ENCODE measurements around the gene PIEZO2. TPM values are rescaled to one million over a fixed set of nuclear protein-coding genes. Genes with fewer than 3 reads are reported as not detected.

Gene PIEZO2
- polyA plus RNA-seq, 1 experiment = 4.6 TPM

GRCh38 chr18:11160313-11160712 lies 10.9 kb upstream of the PIEZO2 start:
- ChIA-PET POLR2A (no interaction called here), CTCF (interaction anchor here (1.3 kb wide), 1 partner anchor 393 kb away, joined by 5 read pairs; no protein-coding TSS in a partner anchor)
- Histone ChIP-seq H3K27me3 (ENCODE audit: control insufficient read depth, insufficient read depth, low read length) (peaks cover 3% of the 10 kb centered on the region; the same call in 1 of the 2 replicates), H3K36me3 (ENCODE audit: control insufficient read depth, insufficient read depth, low read length) (no peaks in the 10 kb centered on the region), H3K4me3 (ENCODE audit: low read depth, low read length) (no peak overlapping the region)
- TF ChIP-seq CTCF (IDR thresholded peaks at IDR 0.05; ENCODE audit: insufficient read depth, low read depth, low read length) = no peak
- no peak for DNase-seq (ENCODE audit: low read depth)

- TF ChIP-seq CTCF (IDR thresholded peaks at IDR 0.05; ENCODE audit: insufficient read depth, low read depth, low read length) = no peak
- Histone ChIP-seq H3K27me3 (ENCODE audit: control insufficient read depth, insufficient read depth, low read length) (peaks cover 3% of the 10 kb centered on the region; the same call in 1 of the 2 replicates), H3K36me3 (ENCODE audit: control insufficient read depth, insufficient read depth, low read length) (no peaks in the 10 kb centered on the region), H3K4me3 (ENCODE audit: low read depth, low read length) (no peak overlapping the region)
- CTCF ChIA-PET = interaction anchor here (1.3 kb wide), 1 partner anchor 393 kb away, joined by 5 read pairs; no protein-coding TSS in a partner anchor
- no peak for DNase-seq (ENCODE audit: low read depth)
- POLR2A ChIA-PET = no interaction called here
Observed at GRCh38 chr18:11159844-11160243, 10.5 kb upstream of the PIEZO2 start.

GRCh38 chr18:11156978-11157377 lies 7.6 kb upstream of the PIEZO2 start:
- Histone ChIP-seq H3K4me3 (ENCODE audit: low read depth, low read length) (no peak overlapping the region), H3K36me3 (ENCODE audit: control insufficient read depth, insufficient read depth, low read length) (no peaks in the 10 kb centered on the region), H3K27me3 (ENCODE audit: control insufficient read depth, insufficient read depth, low read length) (peaks cover 3% of the 10 kb centered on the region; the same call in 1 of the 2 replicates)
- POLR2A ChIA-PET = no interaction called here
- TF ChIP-seq CTCF (IDR thresholded peaks at IDR 0.05; ENCODE audit: insufficient read depth, low read depth, low read length) = no peak
- CTCF ChIA-PET = interaction anchor here (1.1 kb wide), 1 partner anchor 154 kb away, joined by 5 read pairs; no protein-coding TSS in a partner anchor
- no peak for DNase-seq (ENCODE audit: low read depth)

- Histone ChIP-seq H3K27me3 (ENCODE audit: control insufficient read depth, insufficient read depth, low read length) (peaks cover 8% of the 10 kb centered on the region), H3K36me3 (ENCODE audit: control insufficient read depth, insufficient read depth, low read length) (no peaks in the 10 kb centered on the region), H3K4me3 (ENCODE audit: low read depth, low read length) (no peak overlapping the region)
- ChIA-PET CTCF (interaction anchor here (0.7 to 5.2 kb wide), 18 partner anchors 9 to 595 kb away, joined by 3 to 38 read pairs (median 4); no protein-coding TSS in a partner anchor), POLR2A (no interaction called here)
- no peak for TF ChIP-seq CTCF (IDR thresholded peaks at IDR 0.05; ENCODE audit: insufficient read depth, low read depth, low read length)
- no peak for DNase-seq (ENCODE audit: low read depth)
Observed at GRCh38 chr18:11155034-11155759, 5.8 kb upstream of the PIEZO2 start.

GRCh38 chr18:11154368-11154989 lies 5.1 kb upstream of the PIEZO2 start:
- Histone ChIP-seq H3K27me3 (ENCODE audit: control insufficient read depth, insufficient read depth, low read length) (peaks cover 7% of the 10 kb centered on the region), H3K4me3 (ENCODE audit: low read depth, low read length) (no peak overlapping the region), H3K36me3 (ENCODE audit: control insufficient read depth, insufficient read depth, low read length) (no peaks in the 10 kb centered on the region)
- peak; percentile 37 for TF ChIP-seq CTCF (IDR thresholded peaks at IDR 0.05; ENCODE audit: insufficient read depth, low read depth, low read length)
- POLR2A ChIA-PET = no interaction called here
- CTCF ChIA-PET = interaction anchor here (0.6 to 5.2 kb wide), 32 partner anchors 9 to 594 kb away, joined by 3 to 38 read pairs (median 3); no protein-coding TSS in a partner anchor
- DNase-seq (ENCODE audit: low read depth) = no peak

Data from BJ (cell line).